GM18508 (cell line): ENCODE measurements around the gene FBRSL1.
"Not testable (repeated sequence)": the region's sequence is repeated elsewhere in the genome, so short reads cannot be mapped to it uniquely, and the experiment has no call there.

Experiments used
- ATAC-seq: cut with Tn5 transposase; IDR thresholded peaks from one replicate; pipeline ENCODE4 v1.9.1; 2021; ENCODE audit warnings: moderate number of reproducible peaks; ENCODE audit not compliant: insufficient read depth, unreplicated experiment

The FBRSL1 gene

DNA sequence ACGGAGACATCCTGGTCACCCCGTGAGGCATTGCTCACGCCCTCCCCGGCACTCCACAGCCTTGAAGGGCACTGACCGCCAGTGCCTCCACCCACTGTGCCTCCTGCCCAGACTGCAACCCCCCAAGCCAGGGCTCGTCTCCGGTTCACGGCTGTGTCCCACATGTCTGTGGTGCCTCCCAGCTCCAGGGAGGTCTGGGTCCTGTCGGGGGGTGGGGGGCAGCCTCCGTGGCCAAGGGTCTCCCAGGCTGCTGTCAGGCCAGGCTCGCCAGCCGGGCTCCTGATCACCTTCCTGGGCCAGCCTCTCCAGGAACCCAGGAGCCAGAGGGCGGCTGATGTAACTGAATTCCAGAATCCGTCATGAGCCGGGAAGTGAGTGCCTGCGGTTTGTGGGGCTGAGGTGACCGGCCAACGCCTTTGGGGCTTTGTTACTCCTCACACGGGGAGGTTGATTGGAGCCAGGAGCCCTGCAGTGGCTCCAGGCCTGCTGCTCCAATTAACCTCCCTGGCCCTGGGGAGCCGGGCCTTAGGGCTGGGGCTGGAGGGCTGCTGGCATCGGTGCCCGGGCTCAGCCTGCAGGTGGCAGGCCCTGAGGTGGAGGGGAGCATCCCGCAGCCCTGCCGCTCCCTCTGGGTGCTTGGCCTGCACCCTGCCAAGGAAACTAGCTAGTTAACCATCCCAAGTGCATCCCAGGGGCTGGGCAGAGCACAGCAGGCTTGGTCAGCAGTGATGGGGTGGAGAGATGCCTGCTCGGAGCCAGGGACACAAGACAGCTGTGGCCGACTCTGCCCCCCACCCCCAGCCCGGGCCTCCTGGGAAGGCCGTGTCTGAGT, 36.4 kb upstream of the FBRSL1 start:
- no peak for ATAC-seq

DNA sequence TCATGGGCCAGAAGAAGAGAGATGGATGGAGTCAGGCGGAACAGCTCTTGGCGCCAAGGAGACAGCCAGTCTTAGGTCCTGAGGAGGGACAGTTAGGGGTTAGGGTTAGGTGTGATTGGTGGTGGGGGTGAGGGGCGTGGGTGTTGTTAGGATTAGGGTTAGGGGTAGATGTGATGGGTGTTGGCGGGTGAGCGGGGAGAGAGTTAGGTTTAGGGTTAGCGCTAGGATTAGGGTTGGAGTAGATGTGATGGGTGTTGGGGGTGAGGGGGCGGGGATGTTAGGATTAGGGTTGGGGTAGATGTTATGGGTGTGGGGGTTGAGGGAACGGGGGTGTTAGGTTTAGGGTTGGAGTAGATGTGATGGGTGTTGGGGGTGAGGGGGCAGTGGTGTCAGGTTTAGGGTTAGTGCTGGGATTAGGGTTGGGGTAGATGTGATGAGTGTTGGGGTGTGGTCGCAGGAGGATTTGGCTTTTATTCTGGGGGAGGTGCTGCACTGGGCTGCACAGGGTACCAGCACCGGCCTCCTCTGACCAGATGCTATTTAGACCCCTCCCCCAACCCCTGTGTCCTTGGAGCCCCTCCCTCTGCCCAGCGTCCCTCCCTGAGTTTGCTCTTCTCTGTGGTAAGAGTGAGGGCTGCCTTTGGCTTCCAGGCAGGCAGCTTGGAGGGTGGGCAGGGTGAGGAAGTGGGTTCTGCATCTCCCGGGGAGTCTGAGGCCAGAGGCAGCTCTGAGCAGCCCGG, 35.6 kb upstream of the FBRSL1 start:
- ATAC-seq: no peak

DNA sequence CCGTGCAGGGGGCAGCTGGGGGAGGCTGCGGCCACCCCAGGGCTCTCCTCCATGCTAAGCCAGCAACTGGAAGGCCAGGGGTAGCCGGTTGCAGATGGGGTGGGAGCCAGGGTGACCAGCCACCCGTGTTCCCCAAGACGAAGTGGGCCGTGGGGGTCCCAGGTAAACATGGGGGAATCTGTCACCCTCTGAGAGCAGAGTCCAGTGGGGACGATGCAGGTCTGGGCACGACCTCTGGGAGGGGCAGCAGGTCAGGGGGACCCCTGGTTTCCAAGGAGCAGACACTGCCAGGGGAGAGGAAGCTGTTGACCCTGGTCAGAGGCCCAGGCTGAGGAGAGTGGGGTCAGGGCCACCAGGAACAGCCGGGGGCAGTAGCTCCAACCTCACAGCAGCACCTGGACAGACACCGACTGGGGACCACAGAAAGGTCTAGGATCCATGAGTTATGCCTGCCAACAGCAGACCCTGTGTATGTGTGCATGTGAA, 35.0 kb upstream of the FBRSL1 start:
- ATAC-seq: no peak

DNA sequence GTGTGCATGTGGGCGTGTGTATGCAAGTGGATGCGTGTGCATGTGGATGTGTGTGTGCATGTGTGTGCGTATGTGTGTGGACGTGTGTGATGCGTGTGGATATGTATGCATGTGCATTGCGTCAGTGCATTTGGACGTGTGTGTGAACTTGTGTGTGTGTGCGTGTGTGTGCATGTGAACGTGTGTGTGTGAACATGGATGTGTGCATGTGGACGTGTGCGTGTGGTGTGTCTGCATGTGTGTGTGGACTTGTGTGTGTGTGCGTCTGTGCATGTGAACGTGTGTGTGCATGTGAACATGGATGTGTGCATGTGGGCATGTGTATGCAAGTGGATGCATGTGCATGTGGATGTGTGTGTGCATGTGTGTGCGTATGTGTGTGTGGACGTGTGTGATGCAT, 34.4 kb upstream of the FBRSL1 start:
- ATAC-seq: no peak

DNA sequence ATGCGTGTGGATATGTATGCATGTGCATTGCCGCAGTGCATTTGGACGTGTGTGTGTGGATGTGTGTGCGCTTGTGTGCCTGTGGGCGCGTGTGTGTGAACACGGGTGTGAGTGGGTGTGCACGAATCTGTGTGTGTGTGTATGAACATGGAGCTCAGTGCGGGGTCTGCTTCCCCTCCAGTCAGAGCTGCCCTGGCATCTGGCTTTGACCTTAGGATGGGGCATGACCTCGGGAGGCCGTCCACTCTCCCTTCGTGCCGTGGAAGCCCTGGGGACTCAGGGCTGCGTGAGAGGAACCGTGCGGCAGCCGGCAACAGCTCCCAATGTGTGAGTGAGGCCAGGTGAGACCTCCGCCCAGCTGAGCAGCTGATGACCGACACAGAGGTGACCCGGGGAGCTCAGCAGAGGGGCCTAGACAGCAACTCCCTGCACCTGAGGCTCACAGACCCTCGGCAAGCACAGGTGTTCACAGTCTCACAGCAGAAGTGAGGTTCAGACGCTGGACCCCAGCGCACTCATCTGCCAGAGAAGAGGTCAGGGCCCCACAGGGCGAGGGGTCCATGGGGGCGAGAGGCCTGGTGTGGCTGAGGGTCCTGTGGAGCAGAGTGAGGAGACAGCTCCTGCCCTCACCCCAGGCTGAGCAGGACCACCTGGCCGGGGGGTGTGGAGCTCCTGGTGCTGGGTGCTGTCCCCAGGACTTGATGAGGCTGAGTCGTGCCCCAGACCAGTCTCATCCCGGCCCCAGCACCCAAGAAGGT, 33.6 kb upstream of the FBRSL1 start:
- ATAC-seq: no peak

DNA sequence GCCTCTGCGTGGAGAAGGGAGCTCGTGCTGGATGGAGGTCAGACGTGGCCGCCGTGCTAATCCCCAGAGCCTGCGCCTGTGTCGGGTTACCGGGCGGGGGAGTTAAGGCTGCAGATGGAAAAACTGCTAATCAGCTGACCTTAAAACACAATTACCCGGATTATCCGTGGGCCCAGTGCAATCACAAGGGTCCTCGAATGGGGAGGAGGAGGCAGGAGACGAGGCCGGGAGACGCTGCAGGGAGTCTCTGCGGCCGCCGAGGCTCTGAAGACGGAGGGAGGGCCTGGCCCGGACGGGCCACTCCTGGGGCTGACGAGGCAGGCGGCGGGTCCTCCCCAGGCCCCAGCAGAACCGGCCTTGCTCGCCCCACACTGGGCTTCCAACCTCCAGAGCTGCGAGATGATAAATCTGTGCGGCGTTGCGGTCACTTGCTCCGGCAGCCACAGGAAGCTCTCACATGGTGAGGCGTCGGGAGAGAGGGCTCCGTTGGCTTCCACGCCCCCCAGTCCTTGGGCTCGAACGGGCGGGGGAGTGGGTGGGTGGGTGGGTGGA, 32.9 kb upstream of the FBRSL1 start:
- ATAC-seq: no peak

DNA sequence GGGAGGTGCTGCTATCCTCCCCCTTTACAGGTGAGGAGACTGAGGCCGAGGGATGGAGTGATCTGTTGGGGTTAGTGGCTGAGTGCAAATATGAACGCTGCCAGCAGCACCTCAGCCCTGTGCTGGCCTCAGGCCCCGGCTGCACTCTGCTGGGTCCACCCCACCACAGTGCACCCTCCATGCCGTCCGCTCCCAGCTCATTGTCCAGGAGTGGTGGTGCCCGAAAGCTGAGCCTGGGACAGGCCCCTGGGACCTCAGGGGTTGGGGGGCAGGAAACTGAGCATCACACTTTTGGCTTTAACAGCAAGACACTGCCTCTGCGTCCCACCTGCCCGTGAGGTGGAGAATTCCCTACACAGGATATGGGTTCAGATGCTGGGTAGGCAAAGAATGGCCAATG, 31.5 kb upstream of the FBRSL1 start:
- ATAC-seq: no peak

DNA sequence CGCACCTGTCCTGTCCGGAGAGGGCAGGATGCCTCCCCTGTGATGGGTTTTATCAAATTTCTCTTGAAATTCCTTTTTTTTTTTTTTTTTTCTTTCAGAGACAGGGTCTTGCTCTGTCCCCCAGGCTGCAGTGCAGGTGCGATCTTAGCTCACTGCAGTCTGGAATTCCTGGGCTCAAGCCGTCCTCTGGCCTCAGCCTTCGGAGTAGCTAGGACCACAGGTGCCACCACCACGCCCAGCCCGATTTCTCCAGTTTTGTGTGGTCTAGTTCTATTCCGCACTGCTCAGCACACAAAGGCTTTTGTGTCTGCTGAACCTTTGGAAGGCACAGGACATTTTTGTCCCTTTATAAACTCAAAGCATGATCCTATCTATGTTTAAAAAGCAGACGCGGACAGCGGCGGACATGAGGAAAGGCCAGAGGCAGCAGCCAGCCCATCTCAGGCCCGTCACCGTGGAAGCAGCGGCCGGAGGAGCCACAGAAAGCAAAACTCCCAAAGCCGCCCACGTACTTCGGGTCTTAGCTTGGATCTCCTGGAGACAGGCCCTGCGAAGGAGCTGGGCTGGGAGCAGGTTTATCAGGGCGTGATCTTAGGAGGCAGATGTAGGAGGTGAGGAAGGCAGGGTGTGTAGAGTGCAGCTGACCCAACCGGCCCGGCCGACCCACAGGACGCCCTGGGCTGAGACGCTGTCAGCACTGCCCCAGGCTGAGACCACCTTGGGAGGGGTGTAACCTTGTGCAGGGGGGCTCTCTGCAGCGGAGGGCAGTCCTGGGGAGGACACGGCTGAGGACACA, 30.9 kb upstream of the FBRSL1 start:
- no peak for ATAC-seq

DNA sequence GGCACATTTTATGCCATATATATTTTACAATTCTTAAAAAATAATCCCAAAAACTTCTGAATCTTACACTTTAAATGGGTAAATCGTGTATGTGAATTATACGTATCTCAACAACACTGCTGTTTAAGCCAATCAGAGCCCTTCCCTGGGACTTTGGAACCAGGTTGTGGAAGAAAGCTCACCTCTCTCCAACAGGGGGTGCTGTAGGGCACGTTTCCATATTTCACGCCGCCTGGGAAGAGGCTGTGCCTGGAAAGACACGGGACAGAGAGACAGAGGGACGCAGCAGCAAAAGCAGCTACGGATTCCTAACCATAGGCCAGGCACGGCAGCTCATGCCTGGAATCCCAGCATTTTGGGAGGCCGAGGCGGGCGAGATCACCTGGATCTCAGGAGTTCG, 29.4 kb upstream of the FBRSL1 start:
- no peak for ATAC-seq

DNA sequence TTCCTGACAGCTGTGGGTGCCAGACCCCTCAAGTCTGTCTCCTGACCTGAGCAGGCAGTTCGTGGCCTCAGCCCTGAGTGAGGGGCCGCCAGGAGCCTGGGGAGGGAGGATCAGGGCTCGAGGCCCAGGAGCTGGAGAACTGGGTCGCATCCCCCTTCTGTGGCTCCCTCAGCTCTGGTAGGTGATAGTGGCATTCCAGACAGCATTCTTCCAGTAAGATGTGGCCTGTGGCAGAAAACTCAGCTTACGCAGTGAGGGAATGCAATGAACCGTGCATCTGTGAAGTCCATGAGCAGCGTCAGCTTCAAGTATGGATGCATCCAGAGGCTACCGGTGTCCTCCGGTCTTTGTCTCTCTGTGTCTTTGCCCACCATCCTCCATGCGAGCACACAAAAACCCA, 28.4 kb upstream of the FBRSL1 start:
- ATAC-seq: no peak

DNA sequence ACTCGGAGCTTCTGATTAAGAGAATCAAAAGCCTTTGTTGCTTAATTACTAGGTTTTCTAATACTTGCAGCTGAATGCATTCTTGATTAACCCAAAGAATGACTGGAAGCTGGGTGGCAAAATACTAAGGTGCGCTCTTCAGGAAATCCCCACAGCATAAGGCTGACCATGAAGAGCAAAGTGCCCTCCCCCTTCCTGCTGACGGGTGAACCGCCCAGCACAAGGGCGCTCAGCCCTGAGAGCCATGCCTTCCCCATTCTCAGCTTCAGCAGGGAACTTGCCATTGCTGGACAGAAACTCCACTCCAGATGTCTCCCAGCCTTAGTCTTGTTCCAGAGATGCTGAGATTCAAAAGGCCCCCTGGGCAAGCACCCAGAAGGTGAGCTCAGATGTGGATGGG, 27.2 kb upstream of the FBRSL1 start:
- no peak for ATAC-seq

DNA sequence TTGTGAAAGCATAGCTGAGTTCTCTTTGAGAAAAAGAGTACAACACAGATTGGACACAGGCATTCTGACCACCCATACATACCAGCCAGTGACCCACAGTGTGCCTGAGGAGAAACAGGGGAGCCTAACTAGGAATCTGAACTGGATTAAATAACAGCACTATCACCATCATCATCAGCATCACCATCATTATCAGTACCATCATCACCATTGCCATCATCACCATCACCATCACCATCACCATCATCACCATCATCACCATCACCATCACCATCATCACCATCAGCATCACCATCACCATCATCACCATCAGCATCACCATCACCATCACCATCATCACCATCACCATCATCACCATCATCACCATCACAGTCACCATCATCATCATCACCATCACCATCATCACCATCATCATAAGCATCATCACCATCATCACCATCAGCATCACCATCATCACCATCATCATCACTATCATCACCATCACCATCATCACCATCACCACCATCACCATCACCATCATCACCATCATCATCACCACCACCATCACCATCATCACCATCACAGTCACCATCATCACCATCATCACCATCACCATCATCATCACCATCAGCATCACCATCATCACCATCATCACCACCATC, 26.5 kb upstream of the FBRSL1 start:
- ATAC-seq: not testable (repeated sequence)

DNA sequence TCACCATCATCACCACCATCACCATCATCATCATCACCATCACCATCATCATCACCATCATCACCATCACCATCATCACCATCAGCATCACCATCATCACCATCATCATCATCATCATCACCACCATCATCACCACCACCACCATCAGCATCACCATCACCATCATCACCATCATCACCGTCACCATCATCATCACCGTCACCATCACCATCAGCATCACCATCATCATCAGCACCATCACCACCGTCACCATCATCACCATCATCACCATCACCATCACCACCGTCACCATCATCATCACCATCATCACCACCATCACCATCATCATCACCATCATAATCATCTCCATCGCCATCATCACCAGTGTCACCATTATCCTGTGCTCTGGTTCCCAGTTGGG, 25.6 kb upstream of the FBRSL1 start:
- ATAC-seq: not testable (repeated sequence)

DNA sequence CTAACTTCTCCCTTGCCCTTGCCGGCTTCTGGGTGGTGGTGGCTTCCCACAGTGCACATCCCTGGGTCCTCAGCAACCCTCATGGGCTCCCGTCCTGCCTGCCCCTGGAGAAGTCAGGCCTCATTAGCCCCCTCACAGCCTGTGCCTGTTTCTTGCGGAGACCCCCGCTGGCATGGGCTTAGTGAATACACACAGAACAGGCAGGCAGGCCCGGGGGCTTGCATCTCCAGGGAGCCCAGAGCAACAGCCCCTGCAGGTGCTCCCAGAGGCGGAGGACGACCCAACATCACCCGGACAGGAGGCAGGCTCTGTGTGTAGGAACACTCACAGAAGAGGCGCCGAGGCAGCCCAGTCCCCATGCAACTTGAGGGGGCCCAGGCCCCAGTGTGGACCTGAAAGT, 25.1 kb upstream of the FBRSL1 start:
- ATAC-seq: no peak

DNA sequence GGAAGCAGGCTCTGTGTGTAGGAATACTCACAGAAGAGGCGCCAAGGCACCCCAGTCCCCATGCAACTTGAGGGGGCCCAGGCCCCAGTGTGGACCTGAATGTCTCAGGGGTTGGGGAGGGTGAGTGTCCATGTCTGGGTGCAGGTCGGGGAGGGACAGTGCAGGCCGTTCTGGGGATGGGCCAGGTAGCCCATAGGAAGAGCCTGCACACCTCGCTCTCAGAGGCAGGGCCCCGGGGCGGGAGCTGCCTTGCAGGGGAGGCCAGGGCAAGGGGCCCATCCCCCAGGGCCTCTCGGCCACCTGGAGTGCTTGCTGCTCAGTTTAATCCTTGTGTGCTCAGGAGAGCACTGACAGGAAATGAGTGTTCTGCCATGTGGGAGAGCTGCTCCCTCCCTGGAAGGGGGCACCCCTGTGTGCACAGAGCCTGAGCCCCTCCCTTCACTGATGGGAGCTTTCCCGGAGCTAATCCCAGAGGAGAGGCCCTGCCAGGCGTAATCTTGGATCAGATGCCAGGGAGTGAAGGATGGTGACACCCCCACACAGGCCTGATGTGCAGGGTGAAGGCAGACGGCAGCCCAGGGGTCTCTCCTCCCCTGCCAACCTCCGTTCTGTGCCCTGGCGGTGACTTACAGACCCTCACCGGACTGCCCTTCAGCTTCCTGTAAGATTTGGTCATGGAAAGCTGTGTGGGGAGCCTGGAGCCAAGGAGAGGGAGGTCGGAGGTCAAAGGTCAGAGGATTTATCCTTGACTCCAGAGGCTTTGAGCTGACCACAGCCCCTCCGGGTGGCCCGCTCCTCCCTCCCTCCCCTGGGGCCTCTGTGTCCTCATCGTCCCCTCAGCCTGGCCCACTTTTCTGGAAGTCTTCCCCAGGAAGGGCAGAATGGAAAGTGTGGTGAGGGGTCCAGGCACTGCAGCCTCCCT, 24.4 kb upstream of the FBRSL1 start:
- no peak for ATAC-seq

DNA sequence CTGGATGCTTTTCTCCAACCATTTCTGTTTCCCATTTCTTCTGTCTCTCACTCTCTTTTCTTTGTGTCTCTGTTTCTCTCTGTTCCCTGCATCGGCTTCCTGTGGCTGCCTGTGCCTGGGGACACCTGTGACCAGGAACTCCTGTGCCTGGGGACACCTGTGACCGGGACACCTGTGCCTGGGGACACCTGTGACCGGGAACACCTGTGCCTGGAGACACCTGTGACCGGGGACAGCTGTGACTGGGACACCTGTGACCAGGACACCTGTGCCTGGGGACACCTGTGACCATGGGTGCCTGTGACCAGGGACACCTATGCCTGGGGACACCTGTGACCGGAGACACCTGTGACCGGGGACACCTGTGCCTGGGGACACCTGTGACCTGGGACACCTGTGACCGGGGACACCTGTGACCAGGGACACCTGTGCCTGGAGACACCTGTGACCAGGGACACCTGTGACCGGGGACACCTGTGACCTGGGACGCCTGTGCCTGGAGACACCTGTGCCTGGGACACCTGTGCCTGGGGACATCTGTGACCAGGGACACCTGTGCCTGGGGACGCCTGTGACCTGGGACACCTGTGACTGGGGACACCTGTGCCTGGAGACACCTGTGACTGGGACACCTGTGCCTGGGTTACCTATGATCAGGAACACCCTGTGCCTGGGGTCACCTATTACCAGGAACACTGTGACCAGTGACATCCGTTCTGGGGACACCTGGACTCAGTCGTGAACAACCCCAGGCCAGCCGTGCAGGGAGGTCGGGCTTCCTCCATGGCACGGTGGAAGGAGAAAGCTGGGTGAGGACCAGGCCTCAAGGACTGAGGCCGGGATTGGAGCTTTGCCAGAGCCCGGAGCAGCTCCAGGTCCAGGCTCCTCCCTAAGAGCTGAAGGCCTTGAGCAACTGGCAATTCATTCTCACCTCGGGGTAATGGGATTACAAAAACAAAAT, 23.4 kb upstream of the FBRSL1 start:
- ATAC-seq: no peak

DNA sequence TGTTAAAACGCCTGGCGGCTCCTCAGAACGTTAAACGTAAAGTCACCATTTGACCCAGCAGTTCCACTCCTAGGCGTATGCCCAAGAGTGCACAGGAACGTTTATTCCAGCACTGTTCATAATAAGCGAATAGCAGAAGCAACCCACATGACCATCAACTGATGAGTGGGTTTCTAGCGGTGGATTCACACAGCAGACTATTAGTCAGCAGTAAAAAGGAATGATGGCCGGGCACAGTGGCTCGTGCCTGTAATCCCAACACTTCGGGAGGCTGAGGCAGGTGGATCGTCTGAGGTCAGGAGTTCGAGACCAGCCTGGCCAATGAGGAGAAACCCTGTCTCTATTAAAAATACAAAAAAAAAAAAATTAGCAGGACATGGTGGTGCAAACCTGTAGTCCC, 22.4 kb upstream of the FBRSL1 start:
- no peak for ATAC-seq
